PC-3 (cell line): ENCODE results near the gene CCDC187.

Experiments
- EZH2 ChIP-seq: fragments of 300-600 bp; sonication (generic); IDR thresholded peaks from one replicate; pipeline ENCODE4 v1.6.1; 2017; ENCODE audit warnings: antibody characterized with exemption, mild to moderate bottlenecking, low read length; ENCODE audit not compliant: unreplicated experiment
- EZH2phosphoT487 ChIP-seq: fragments of 300-600 bp; sonication (generic); IDR thresholded peaks from 2 replicates; pipeline ENCODE4 v1.6.1; 2018; ENCODE audit warnings: mild to moderate bottlenecking, antibody characterized with exemption, low read length, borderline replicate concordance
- TF ChIP-seq, protein P1 (sequence below): fragments of 300-600 bp; sonication (generic); conservative IDR thresholded peaks from 2 replicates; pipeline ENCODE4 v1.5.1; 2017; ENCODE audit warnings: antibody characterized with exemption, low read depth, mild to moderate bottlenecking, low read length

GRCh38 chr9:136303825-136304416, at the start of gene CCDC187:
- TF ChIP-seq, protein P1, sequence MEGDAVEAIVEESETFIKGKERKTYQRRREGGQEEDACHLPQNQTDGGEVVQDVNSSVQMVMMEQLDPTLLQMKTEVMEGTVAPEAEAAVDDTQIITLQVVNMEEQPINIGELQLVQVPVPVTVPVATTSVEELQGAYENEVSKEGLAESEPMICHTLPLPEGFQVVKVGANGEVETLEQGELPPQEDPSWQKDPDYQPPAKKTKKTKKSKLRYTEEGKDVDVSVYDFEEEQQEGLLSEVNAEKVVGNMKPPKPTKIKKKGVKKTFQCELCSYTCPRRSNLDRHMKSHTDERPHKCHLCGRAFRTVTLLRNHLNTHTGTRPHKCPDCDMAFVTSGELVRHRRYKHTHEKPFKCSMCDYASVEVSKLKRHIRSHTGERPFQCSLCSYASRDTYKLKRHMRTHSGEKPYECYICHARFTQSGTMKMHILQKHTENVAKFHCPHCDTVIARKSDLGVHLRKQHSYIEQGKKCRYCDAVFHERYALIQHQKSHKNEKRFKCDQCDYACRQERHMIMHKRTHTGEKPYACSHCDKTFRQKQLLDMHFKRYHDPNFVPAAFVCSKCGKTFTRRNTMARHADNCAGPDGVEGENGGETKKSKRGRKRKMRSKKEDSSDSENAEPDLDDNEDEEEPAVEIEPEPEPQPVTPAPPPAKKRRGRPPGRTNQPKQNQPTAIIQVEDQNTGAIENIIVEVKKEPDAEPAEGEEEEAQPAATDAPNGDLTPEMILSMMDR, result no peak
- TF ChIP-seq EZH2 (no peak), EZH2phosphoT487 (no peak)
